Right lobe of liver (tissue), 6 donors: Measurements from ENCODE around the gene ZBTB16. TPM values are rescaled to one million over a fixed set of nuclear protein-coding genes. Genes with fewer than 3 reads are reported as not detected.

Experiments
- ATAC-seq, 4 donors: fragments of 200-7000 bp; cut with Tn5 transposase; one replicate each; pipeline ENCODE4 v1.9.1; 2020; ENCODE audit warnings: mild to moderate bottlenecking in 4 of 4, moderate library complexity in 4 of 4
- DNase-seq, 3 donors: peaks; one replicate each; pipeline ENCODE4 v3.0.0-alpha.2; 2020
- H3K27ac ChIP-seq, 3 donors: fragments of 200-600 bp; one replicate each; pipeline ENCODE4 v1.8.0; 2022
- H3K27me3 ChIP-seq, 2 donors: fragments of 200-600 bp; one replicate each; pipeline ENCODE4 v1.8.0; 2022
- H3K36me3 ChIP-seq, 4 donors: fragments of 200-600 bp; sonication (generic) in 1 of 4; one replicate each; pipeline versions ENCODE4 v1.5.1 to v1.8.0; 2017 to 2022; ENCODE audit warnings: control low read depth in 1 of 4
- H3K4me1 ChIP-seq, 4 donors: fragments of 200-600 bp; sonication (generic) in 1 of 4; one replicate each; pipeline versions ENCODE4 v1.5.1 to v1.8.0; 2017 to 2022; ENCODE audit warnings: control low read depth in 1 of 4
- H3K4me3 ChIP-seq, 3 donors: fragments of 200-600 bp; one replicate each; pipeline ENCODE4 v1.8.0; 2022
- H3K9me3 ChIP-seq, 4 donors: fragments of 200-600 bp; sonication (generic) in 1 of 4; one replicate each; pipeline versions ENCODE4 v1.5.1 to v1.8.0; 2017 to 2022; ENCODE audit warnings: control low read depth in 1 of 4
- POLR2A ChIP-seq: fragments of 450-650 bp; IDR thresholded peaks from one replicate; pipeline ENCODE4 v1.6.1; 2017; ENCODE audit warnings: antibody characterized with exemption, mild to moderate bottlenecking
- WGBS: methylation state at CpG from one replicate; pipeline ENCODE4 v1.1.6; 2018; ENCODE audit warnings: low coverage, low lambda C conversion rate; ENCODE audit not compliant: insufficient coverage; ENCODE audit errors: missing lambda C conversion rate; 5-methylcytosine and 5-hydroxymethylcytosine counted together
- intact Hi-C, 2 donors: fragments of 100-400 bp; cut with DNase I; formaldehyde crosslinking; loops; one replicate each; pipeline versions ENCODE4 v1.11.2 to v1.14.1; 2022
- total RNA-seq, 6 experiments: library from RNA; depleted of rRNA in 2 of 6; stranded (reverse); fragments of >200 nt in 2 of 6; fragmentation: NEBNext Ultra II Directional in 3 of 6; extraction: Animal tissue kit (Norgen Biotek cat#: 25700) in 3 of 6; gene quantifications; one replicate each; pipeline versions ENCODE4 v1.1.0 to v1.2.4, GENCODE V29; 2016 to 2023
- TF ChIP-seq, protein P1 (sequence below), 4 donors: fragments of 200-600 bp in 3 of 4; fragments of 450-650 bp in 1 of 4; IDR thresholded peaks; one replicate each; pipeline versions ENCODE4 v1.5.1 to v1.8.0; 2016 to 2022; ENCODE audit warnings: antibody characterized with exemption in 4 of 4, mild to moderate bottlenecking in 2 of 4
- donor health status: DM: no; HTN: yes; CAD: no.
- donor health status: DM: no; HTN: no; CAD: no.
- donor health status: DM: no; HTN: no; CAD: no.
- donor health status: DM: no; HTN: yes; CAD: no.
- donor health status: DM: no; HTN: yes; CAD: no.

The ZBTB16 gene
- total RNA-seq, 6 experiments from 2014 or later: 13.1 to 205 (median 52.2) TPM

- Histone ChIP-seq H3K4me3 (no peak overlapping the region), H3K4me1 (peaks cover 0 to 96% (median 51%) of the 10 kb centered on the region in 4 donors), H3K27ac (peak overlapping the region; percentile 66 to 73 (median 72)), H3K9me3 (no peaks in the 10 kb centered on the region), H3K27me3 (no peaks in the 10 kb centered on the region), H3K36me3 (peaks cover 0 to 16% (median 2%) of the 10 kb centered on the region in 4 donors)
- intact Hi-C loops: no loop called here
- ATAC-seq (no peak), DNase-seq (no peak)
- WGBS: 62% methylated on average over 10 of the region's 11 CpGs
- TF ChIP-seq, protein P1, sequence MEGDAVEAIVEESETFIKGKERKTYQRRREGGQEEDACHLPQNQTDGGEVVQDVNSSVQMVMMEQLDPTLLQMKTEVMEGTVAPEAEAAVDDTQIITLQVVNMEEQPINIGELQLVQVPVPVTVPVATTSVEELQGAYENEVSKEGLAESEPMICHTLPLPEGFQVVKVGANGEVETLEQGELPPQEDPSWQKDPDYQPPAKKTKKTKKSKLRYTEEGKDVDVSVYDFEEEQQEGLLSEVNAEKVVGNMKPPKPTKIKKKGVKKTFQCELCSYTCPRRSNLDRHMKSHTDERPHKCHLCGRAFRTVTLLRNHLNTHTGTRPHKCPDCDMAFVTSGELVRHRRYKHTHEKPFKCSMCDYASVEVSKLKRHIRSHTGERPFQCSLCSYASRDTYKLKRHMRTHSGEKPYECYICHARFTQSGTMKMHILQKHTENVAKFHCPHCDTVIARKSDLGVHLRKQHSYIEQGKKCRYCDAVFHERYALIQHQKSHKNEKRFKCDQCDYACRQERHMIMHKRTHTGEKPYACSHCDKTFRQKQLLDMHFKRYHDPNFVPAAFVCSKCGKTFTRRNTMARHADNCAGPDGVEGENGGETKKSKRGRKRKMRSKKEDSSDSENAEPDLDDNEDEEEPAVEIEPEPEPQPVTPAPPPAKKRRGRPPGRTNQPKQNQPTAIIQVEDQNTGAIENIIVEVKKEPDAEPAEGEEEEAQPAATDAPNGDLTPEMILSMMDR (IDR thresholded peaks at IDR 0.05): no peak
- no peak for TF ChIP-seq POLR2A
Measured at GRCh38 chr11:114083391-114084252, 24.1 kb downstream of the ZBTB16 start.

DNA sequence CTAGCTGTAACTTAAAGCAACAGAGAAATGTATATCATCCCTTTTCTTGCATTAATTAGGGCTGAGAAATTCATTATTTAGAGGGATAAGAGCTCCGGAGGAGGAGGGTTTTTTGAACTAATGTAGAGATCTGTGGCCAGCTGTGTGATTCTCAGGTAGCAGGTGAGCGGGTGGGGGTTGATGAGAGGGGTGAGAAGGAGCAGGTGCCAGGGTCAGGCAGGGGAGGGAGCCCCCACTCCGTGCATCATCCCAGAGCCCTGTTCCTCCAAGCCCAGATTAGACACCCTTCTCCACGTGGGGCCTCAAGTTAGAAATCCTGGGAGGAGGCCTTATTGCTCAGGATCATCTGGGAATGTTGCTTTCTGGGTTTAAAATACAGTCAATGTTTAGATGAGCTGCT lies 24.9 kb downstream of the ZBTB16 start:
- no peak for DNase-seq
- Histone ChIP-seq H3K4me1 (peaks cover 0 to 96% (median 50%) of the 10 kb centered on the region in 4 donors), H3K27me3 (no peaks in the 10 kb centered on the region), H3K27ac (peak overlapping the region in 1 of 3 donors; percentile 7), H3K9me3 (no peaks in the 10 kb centered on the region), H3K4me3 (no peak overlapping the region), H3K36me3 (peaks cover 0 to 18% (median 2%) of the 10 kb centered on the region in 4 donors)
- no peak for TF ChIP-seq POLR2A
- TF ChIP-seq, protein P1 (IDR thresholded peaks at IDR 0.05): no peak
- WGBS: 53% methylated on average over 4 of the region's 4 CpGs
- intact Hi-C loops: no loop called here
- no peak for ATAC-seq

DNA sequence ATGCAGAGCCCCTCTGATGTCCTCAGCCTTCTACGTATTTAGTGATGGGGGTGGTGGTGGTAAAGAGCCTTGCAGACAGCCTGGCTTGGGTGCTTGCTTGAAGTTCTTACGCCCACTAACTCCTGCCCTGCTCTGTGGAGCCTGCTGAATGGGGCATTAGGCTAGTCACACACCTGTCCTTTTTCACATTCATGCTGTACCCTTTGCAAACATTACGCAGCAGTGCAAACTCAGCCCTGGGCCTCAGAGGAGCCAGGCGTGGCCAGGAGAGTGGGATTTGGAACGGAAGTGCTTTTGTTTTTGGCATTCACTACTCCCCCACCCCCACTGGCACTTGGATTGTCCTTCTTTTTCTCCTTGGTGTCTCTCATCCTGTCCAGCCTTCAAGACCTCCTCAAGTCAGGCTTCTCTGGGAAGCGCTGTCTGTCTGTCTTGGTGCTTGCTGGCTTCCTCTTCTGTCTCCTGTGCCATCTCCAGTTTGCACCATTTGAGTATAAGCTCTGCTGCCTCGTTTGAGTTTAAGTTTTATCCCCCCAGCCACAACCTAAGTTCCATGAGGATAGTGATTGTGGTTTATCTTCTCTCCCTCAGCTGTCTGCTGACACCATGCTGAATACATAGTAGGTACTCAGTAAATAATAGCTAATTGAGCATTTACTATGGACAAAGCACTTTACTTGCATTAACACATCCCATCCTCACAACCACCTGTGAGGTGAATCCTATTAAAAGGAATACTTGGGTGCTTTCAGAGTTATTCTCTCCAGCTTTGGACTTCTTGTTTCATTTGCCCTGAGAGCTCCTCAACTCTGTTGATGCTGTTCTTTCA lies 26.7 kb downstream of the ZBTB16 start:
- TF ChIP-seq POLR2A: no peak
- TF ChIP-seq, protein P1 (IDR thresholded peaks at IDR 0.05): no peak
- Histone ChIP-seq H3K36me3 (peaks cover 0 to 22% (median 2%) of the 10 kb centered on the region in 4 donors), H3K27me3 (no peaks in the 10 kb centered on the region), H3K4me1 (peaks cover 0 to 96% (median 46%) of the 10 kb centered on the region in 4 donors), H3K27ac (peak overlapping the region in 2 of 3 donors; percentile 29 to 45), H3K4me3 (no peak overlapping the region), H3K9me3 (no peaks in the 10 kb centered on the region)
- DNase-seq: peak; percentile 64 to 69 (median 68)
- 27% methylated on average over 6 of the region's 7 CpGs for WGBS
- peak; percentile 64 to 73 (median 67) for ATAC-seq
- intact Hi-C loops: no loop called here

GRCh38 chr11:114087025-114087424 lies 27.5 kb downstream of the ZBTB16 start:
- Histone ChIP-seq H3K36me3 (peaks cover 0 to 22% (median 2%) of the 10 kb centered on the region in 4 donors), H3K4me1 (peaks cover 0 to 95% (median 45%) of the 10 kb centered on the region in 4 donors), H3K27me3 (no peaks in the 10 kb centered on the region), H3K4me3 (no peak overlapping the region), H3K27ac (peak overlapping the region in 1 of 3 donors; percentile 45), H3K9me3 (no peaks in the 10 kb centered on the region)
- DNase-seq (no peak), ATAC-seq (no peak)
- intact Hi-C loops: no loop called here
- no peak for TF ChIP-seq POLR2A
- TF ChIP-seq, protein P1 (IDR thresholded peaks at IDR 0.05): no peak
- WGBS: 52% methylated on average over 5 of the region's 5 CpGs
